ENCODE measurements around the gene CD99. TPM values are rescaled to one million over a fixed set of nuclear protein-coding genes. Genes with fewer than 3 reads are reported as not detected.
"Not testable (repeated sequence)": the region's sequence is repeated elsewhere in the genome, so short reads cannot be mapped to it uniquely, and the experiment has no call there.

Gene CD99
- total RNA-seq, 2 experiments from 2014 or later: 255 to 256 TPM

GRCh38 chrX:2740672-2741071 is 49.6 kb downstream of the CD99 start:
- no peak overlapping the region for H3K4me3 Mint-ChIP-seq
- H3K9me3 Mint-ChIP-seq: no peaks in the 10 kb centered on the region
- no peaks in the 10 kb centered on the region for H3K27me3 Mint-ChIP-seq
- no peak overlapping the region for H3K27ac Mint-ChIP-seq
- POLR2A ChIA-PET: no interaction called here
- peaks cover 50% of the 10 kb centered on the region for H3K36me3 Mint-ChIP-seq
- ATAC-seq (ENCODE audit: low read depth) (no peak), DNase-seq (no peak)
- H3K4me1 Mint-ChIP-seq: no peaks in the 10 kb centered on the region

- Mint-ChIP-seq H3K27me3 (no peaks in the 10 kb centered on the region), H3K27ac (no peak overlapping the region), H3K4me1 (no peaks in the 10 kb centered on the region), H3K36me3 (peaks cover 45% of the 10 kb centered on the region), H3K4me3 (no peak overlapping the region), H3K9me3 (no peaks in the 10 kb centered on the region)
- no peak for DNase-seq
- ATAC-seq (ENCODE audit: low read depth): no peak
- POLR2A ChIA-PET: no interaction called here
These were observed 50.3 kb downstream of the CD99 start for GRCh38 chrX:2741386-2741785.

GRCh38 chrX:2746250-2746649 is 55.2 kb downstream of the CD99 start:
- ATAC-seq (ENCODE audit: low read depth); DNase-seq; H3K9me3 Mint-ChIP-seq; H3K4me1 Mint-ChIP-seq; H3K27me3 Mint-ChIP-seq; H3K27ac Mint-ChIP-seq; POLR2A ChIA-PET; H3K4me3 Mint-ChIP-seq: not testable (repeated sequence)
- peaks cover 23% of the 10 kb centered on the region for H3K36me3 Mint-ChIP-seq

- no peak for DNase-seq
- Mint-ChIP-seq H3K36me3 (peaks cover 7% of the 10 kb centered on the region), H3K27me3 (peaks cover 4% of the 10 kb centered on the region), H3K4me1 (no peaks in the 10 kb centered on the region), H3K9me3 (no peaks in the 10 kb centered on the region), H3K4me3 (no peak overlapping the region), H3K27ac (no peak overlapping the region)
- POLR2A ChIA-PET: no interaction called here
- no peak for ATAC-seq (ENCODE audit: low read depth)
These were observed 57.2 kb downstream of the CD99 start for GRCh38 chrX:2748171-2748814.

GRCh38 chrX:2748815-2749188 is 57.7 kb downstream of the CD99 start:
- Mint-ChIP-seq H3K36me3 (peaks cover 3% of the 10 kb centered on the region), H3K27me3 (peaks cover 4% of the 10 kb centered on the region), H3K4me1 (no peaks in the 10 kb centered on the region), H3K9me3 (no peaks in the 10 kb centered on the region), H3K4me3 (no peak overlapping the region), H3K27ac (no peak overlapping the region)
- ATAC-seq (ENCODE audit: low read depth) (no peak), DNase-seq (no peak)
- POLR2A ChIA-PET: no interaction called here

GRCh38 chrX:2751291-2751690 is 60.2 kb downstream of the CD99 start:
- Mint-ChIP-seq H3K4me3 (no peak overlapping the region), H3K27me3 (peaks cover 10% of the 10 kb centered on the region), H3K27ac (no peak overlapping the region), H3K4me1 (no peaks in the 10 kb centered on the region), H3K36me3 (no peaks in the 10 kb centered on the region), H3K9me3 (no peaks in the 10 kb centered on the region)
- ATAC-seq (ENCODE audit: low read depth) (no peak), DNase-seq (no peak)
- POLR2A ChIA-PET: no interaction called here

- POLR2A ChIA-PET; H3K27ac Mint-ChIP-seq; H3K36me3 Mint-ChIP-seq; H3K4me3 Mint-ChIP-seq; ATAC-seq (ENCODE audit: low read depth); H3K4me1 Mint-ChIP-seq; DNase-seq; H3K9me3 Mint-ChIP-seq: not testable (repeated sequence)
- peaks cover 10% of the 10 kb centered on the region for H3K27me3 Mint-ChIP-seq
These were observed 60.8 kb downstream of the CD99 start, which contains the start of gene XG for GRCh38 chrX:2751874-2752300. XG (plus strand) TSS chrX:2752040; CDS start chrX:2752275, 235 bp downstream.

- DNase-seq; POLR2A ChIA-PET; H3K27ac Mint-ChIP-seq; ATAC-seq (ENCODE audit: low read depth); H3K4me3 Mint-ChIP-seq; H3K4me1 Mint-ChIP-seq; H3K9me3 Mint-ChIP-seq; H3K36me3 Mint-ChIP-seq: not testable (repeated sequence)
- H3K27me3 Mint-ChIP-seq: peaks cover 10% of the 10 kb centered on the region
These were observed 61.3 kb downstream of the CD99 start for GRCh38 chrX:2752441-2752840.

GRCh38 chrX:2755163-2755715 is 64.1 kb downstream of the CD99 start:
- H3K9me3 Mint-ChIP-seq; H3K36me3 Mint-ChIP-seq; H3K4me1 Mint-ChIP-seq; POLR2A ChIA-PET; H3K27me3 Mint-ChIP-seq; H3K27ac Mint-ChIP-seq; ATAC-seq (ENCODE audit: low read depth); H3K4me3 Mint-ChIP-seq; DNase-seq: not testable (repeated sequence)

GRCh38 chrX:2756548-2756947 is 65.5 kb downstream of the CD99 start:
- no peak overlapping the region for H3K27ac Mint-ChIP-seq
- POLR2A ChIA-PET: no interaction called here
- ATAC-seq (ENCODE audit: low read depth): no peak
- no peak overlapping the region for H3K4me3 Mint-ChIP-seq
- no peaks in the 10 kb centered on the region for H3K36me3 Mint-ChIP-seq
- peaks cover 1% of the 10 kb centered on the region for H3K4me1 Mint-ChIP-seq
- no peaks in the 10 kb centered on the region for H3K9me3 Mint-ChIP-seq
- peaks cover 10% of the 10 kb centered on the region for H3K27me3 Mint-ChIP-seq
- no peak for DNase-seq

GRCh38 chrX:2761246-2761645 is 70.2 kb downstream of the CD99 start:
- Mint-ChIP-seq H3K9me3 (no peaks in the 10 kb centered on the region), H3K4me3 (no peak overlapping the region), H3K27ac (no peak overlapping the region), H3K36me3 (no peaks in the 10 kb centered on the region), H3K4me1 (peaks cover 3% of the 10 kb centered on the region), H3K27me3 (peaks cover 2% of the 10 kb centered on the region)
- POLR2A ChIA-PET: no interaction called here
- ATAC-seq (ENCODE audit: low read depth): no peak
- no peak for DNase-seq

GRCh38 chrX:2762671-2763070 is 71.6 kb downstream of the CD99 start:
- H3K27me3 Mint-ChIP-seq; DNase-seq; H3K27ac Mint-ChIP-seq; ATAC-seq (ENCODE audit: low read depth); POLR2A ChIA-PET; H3K4me1 Mint-ChIP-seq; H3K36me3 Mint-ChIP-seq; H3K4me3 Mint-ChIP-seq; H3K9me3 Mint-ChIP-seq: not testable (repeated sequence)

- H3K9me3 Mint-ChIP-seq; H3K4me1 Mint-ChIP-seq; DNase-seq; H3K4me3 Mint-ChIP-seq; POLR2A ChIA-PET; H3K27me3 Mint-ChIP-seq; H3K27ac Mint-ChIP-seq; ATAC-seq (ENCODE audit: low read depth); H3K36me3 Mint-ChIP-seq: not testable (repeated sequence)
These were observed 73.9 kb downstream of the CD99 start for GRCh38 chrX:2764766-2765548.

GRCh38 chrX:2765549-2765830 is 74.4 kb downstream of the CD99 start:
- H3K4me3 Mint-ChIP-seq: no peak overlapping the region
- H3K4me1 Mint-ChIP-seq: peaks cover 2% of the 10 kb centered on the region
- POLR2A ChIA-PET: no interaction called here

More at GRCh38 chrX:2765549-2765830, 74.4 kb downstream of the CD99 start:
- Mint-ChIP-seq H3K36me3 (no peaks in the 10 kb centered on the region), H3K27ac (no peak overlapping the region), H3K9me3 (peaks cover 2% of the 10 kb centered on the region), H3K27me3 (peaks cover 2% of the 10 kb centered on the region)
- ATAC-seq (ENCODE audit: low read depth) (no peak), DNase-seq (no peak)
